Gastrocnemius medialis (tissue), 4 donors: ENCODE results near the gene TMEM87A. TPM values are rescaled to one million over a fixed set of nuclear protein-coding genes. Genes with fewer than 3 reads are reported as not detected.

Experiments
- ATAC-seq, 2 donors: fragments of 150-250 bp; one replicate each; pipeline ENCODE4 v1.9.1; 2016
- DNase-seq, 2 donors: peaks; one replicate each; pipeline ENCODE4 v3.0.0-alpha.2; 2019
- H3K27ac ChIP-seq, 4 donors: fragments of 200-600 bp; sonication (generic); 1 replicate in 1 of 4; 2 replicates in 3 of 4; pipeline ENCODE4 v1.5.1; 2016 to 2018; ENCODE audit warnings: mild to moderate bottlenecking in 2 of 4, moderate library complexity in 1 of 4
- H3K27me3 ChIP-seq, 3 donors: fragments of 200-600 bp; sonication (generic) in 2 of 3; 1 replicate in 1 of 3; 2 replicates in 2 of 3; pipeline versions ENCODE4 v1.5.1 to v1.6.0; 2016 to 2019; ENCODE audit warnings: mild to moderate bottlenecking in 1 of 3, moderate library complexity in 1 of 3
- H3K36me3 ChIP-seq, 2 donors: fragments of 200-600 bp; sonication (generic) in 1 of 2; one replicate each; pipeline ENCODE4 v1.5.1; 2017 to 2018
- H3K4me1 ChIP-seq, 2 donors: fragments of 200-600 bp; sonication (generic) in 1 of 2; one replicate each; pipeline ENCODE4 v1.5.1; 2016 to 2017; ENCODE audit warnings: mild to moderate bottlenecking in 2 of 2
- H3K4me3 ChIP-seq, 4 donors: fragments of 200-600 bp; sonication (generic) in 3 of 4; 1 replicate in 1 of 4; 2 replicates in 3 of 4; pipeline ENCODE4 v1.5.1; 2016 to 2019; ENCODE audit warnings: mild to moderate bottlenecking in 2 of 4
- H3K9me3 ChIP-seq, 3 donors: fragments of 200-600 bp; sonication (generic) in 2 of 3; 1 replicate in 1 of 3; 2 replicates in 2 of 3; pipeline ENCODE4 v1.5.1; 2016 to 2019
- CTCF ChIP-seq, 5 experiments: fragments of 450-650 bp in 3 of 5; fragments of 200-600 bp in 2 of 5; sonication (generic) in 2 of 5; IDR thresholded peaks in 4 of 5; conservative IDR thresholded peaks in 1 of 5; 1 replicate in 4 of 5; 2 replicates in 1 of 5; pipeline ENCODE4 v1.5.1; 2016 to 2019; ENCODE audit warnings: antibody characterized with exemption in 5 of 5, mild to moderate bottlenecking in 3 of 5, moderate library complexity in 3 of 5
- POLR2A ChIP-seq, 2 donors: fragments of 450-650 bp; IDR thresholded peaks; one replicate each; pipeline ENCODE4 v1.6.1; 2017; ENCODE audit warnings: antibody characterized with exemption in 2 of 2, mild to moderate bottlenecking in 2 of 2, moderate library complexity in 2 of 2
- in situ Hi-C, 4 donors: fragments of 200-750 bp; cut with MboI; loops; one replicate each; pipeline versions ENCODE4 v1.15.0 to v1.8.0; 2017; ENCODE audit warnings: low sequenced_read_pairs in 4 of 4
- intact Hi-C: fragments of 100-400 bp; cut with DNase I; formaldehyde crosslinking; loops from one replicate; pipeline ENCODE4 v1.15.1; 2023; ENCODE audit warnings: low total_unique reads
- total RNA-seq, 4 donors: library from RNA; depleted of rRNA; stranded (reverse); fragments of >200 nt; gene quantifications; one replicate each; pipeline versions ENCODE4 v1.1.0 to v1.2.3, GENCODE V29; 2016

The TMEM87A gene
- total RNA-seq, 4 donors from 2014 or later = 29.4 to 67.6 (median 37.4) TPM

GRCh38 chr15:42275780-42276391, 2.7 kb upstream of the TMEM87A start:
- Histone ChIP-seq H3K36me3 (peaks cover 0 to 43% of the 10 kb centered on the region in 2 donors), H3K9me3 (no peaks in the 10 kb centered on the region), H3K4me1 (peaks cover 37 to 39% of the 10 kb centered on the region in 2 donors), H3K4me3 (peak overlapping the region; percentile 80 to 86 (median 84)), H3K27me3 (no peaks in the 10 kb centered on the region), H3K27ac (peak overlapping the region; percentile 94 to 98 (median 98))
- intact Hi-C loops = no loop called here
- ATAC-seq (no peak), DNase-seq (no peak)
- no peak for TF ChIP-seq POLR2A (IDR thresholded peaks at IDR 0.05)
- no peak for TF ChIP-seq CTCF (IDR thresholded peaks at IDR 0.05 in 4 of 5, conservative IDR thresholded peaks at IDR 0.05 in 1 of 5)
- in situ Hi-C loops = loop anchor here (5.0 to 10.0 kb wide), 3 partner anchors 109 to 199 kb away; no protein-coding TSS in a partner anchor

GRCh38 chr15:42274702-42274989, 1.4 kb upstream of the TMEM87A start:
- in situ Hi-C loops (loop anchor here in 3 of 4 donors (10.0 kb wide), 2 partner anchors 110 to 200 kb away; no protein-coding TSS in a partner anchor), intact Hi-C loops (loop anchor here (5.0 kb wide), 2 partner anchors 48 to 502 kb away; partner anchors contain the start of gene MAPKBP1)
- H3K4me3 ChIP-seq = peak overlapping the region; percentile 80 to 86 (median 84)
- H3K36me3 ChIP-seq = peaks cover 0 to 31% of the 10 kb centered on the region in 2 donors
- H3K27ac ChIP-seq = peak overlapping the region; percentile 94 to 98 (median 98)
- TF ChIP-seq CTCF (IDR thresholded peaks at IDR 0.05 in 4 of 5, conservative IDR thresholded peaks at IDR 0.05 in 1 of 5) = no peak
- TF ChIP-seq POLR2A (IDR thresholded peaks at IDR 0.05) = no peak
- DNase-seq = no peak
- no peaks in the 10 kb centered on the region for H3K9me3 ChIP-seq
- H3K4me1 ChIP-seq = peaks cover 46% of the 10 kb centered on the region in 2 donors
- no peak for ATAC-seq
- H3K27me3 ChIP-seq = no peaks in the 10 kb centered on the region

GRCh38 chr15:42273900-42274701, 868 bp upstream of the TMEM87A start:
- peak overlapping the region; percentile 80 to 86 (median 84) for H3K4me3 ChIP-seq
- H3K36me3 ChIP-seq = peaks cover 0 to 25% of the 10 kb centered on the region in 2 donors
- no peaks in the 10 kb centered on the region for H3K9me3 ChIP-seq
- no peaks in the 10 kb centered on the region for H3K27me3 ChIP-seq
- H3K4me1 ChIP-seq = peaks cover 46% of the 10 kb centered on the region in 2 donors
- intact Hi-C loops = loop anchor here (1.0 to 5.0 kb wide), 5 partner anchors 48 to 502 kb away; partner anchors contain the start of genes MAPKBP1 and SNAP23
- in situ Hi-C loops = loop anchor here in 3 of 4 donors (10.0 kb wide), 2 partner anchors 111 to 201 kb away; no protein-coding TSS in a partner anchor
- peak; percentile 37 to 43 for ATAC-seq
- no peak for TF ChIP-seq CTCF (IDR thresholded peaks at IDR 0.05 in 4 of 5, conservative IDR thresholded peaks at IDR 0.05 in 1 of 5)
- peak; percentile 22 to 61 for DNase-seq
- H3K27ac ChIP-seq = peak overlapping the region; percentile 94 to 98 (median 98)

GRCh38 chr15:42270996-42271395, 2.2 kb downstream of the TMEM87A start:
- peaks cover 44% of the 10 kb centered on the region in 2 donors for H3K4me1 ChIP-seq
- TF ChIP-seq POLR2A (IDR thresholded peaks at IDR 0.05) = no peak
- no peak for TF ChIP-seq CTCF (IDR thresholded peaks at IDR 0.05 in 4 of 5, conservative IDR thresholded peaks at IDR 0.05 in 1 of 5)
- in situ Hi-C loops (loop anchor here in 3 of 4 donors (10.0 kb wide), 2 partner anchors 114 to 204 kb away; no protein-coding TSS in a partner anchor), intact Hi-C loops (loop anchor here (5.0 kb wide), 2 partner anchors 51 to 499 kb away; partner anchors contain the start of gene MAPKBP1)
- no peaks in the 10 kb centered on the region for H3K9me3 ChIP-seq
- DNase-seq = no peak
- peaks cover 0 to 29% of the 10 kb centered on the region in 2 donors for H3K36me3 ChIP-seq
- peak overlapping the region; percentile 7 to 97 (median 54) for H3K27ac ChIP-seq
- peak overlapping the region in 1 of 4 donors; percentile 86 for H3K4me3 ChIP-seq
- no peaks in the 10 kb centered on the region for H3K27me3 ChIP-seq
- no peak for ATAC-seq
